Inflammatory macrophage (primary cell): ENCODE measurements around the gene GRIA1.
"Not testable (repeated sequence)": the region's sequence is repeated elsewhere in the genome, so short reads cannot be mapped to it uniquely, and the experiment has no call there.

Source experiments
- DNase-seq, 2 donors: peaks; one replicate each; pipeline ENCODE4 v3.0.0-alpha.2; 2020 to 2022

Gene GRIA1

GRCh38 chr5:153784277-153784676 lies 293.8 kb downstream of the GRIA1 start:
- DNase-seq = no peak

DNA sequence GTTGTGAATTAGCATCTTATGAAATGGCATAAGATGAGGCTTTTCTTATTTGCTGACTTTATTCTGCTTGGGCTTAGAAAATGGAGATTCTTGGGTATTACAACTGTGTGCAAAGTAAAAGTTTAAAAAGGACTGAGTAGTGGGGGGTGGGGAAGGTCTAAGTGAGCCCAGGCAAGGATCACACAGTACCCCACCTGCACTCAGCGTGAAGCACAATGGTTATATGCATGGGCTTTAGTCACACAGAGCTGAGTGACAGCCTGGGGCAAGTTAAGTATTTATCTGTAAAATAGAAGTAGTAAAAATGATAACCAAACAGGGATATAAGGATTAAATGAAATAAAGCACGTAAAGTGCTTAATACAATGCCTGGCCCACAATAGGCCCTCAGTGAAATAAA lies 300.9 kb downstream of the GRIA1 start:
- no peak for DNase-seq

- no peak for DNase-seq
Observed at GRCh38 chr5:153792305-153792704, 301.8 kb downstream of the GRIA1 start.

DNA sequence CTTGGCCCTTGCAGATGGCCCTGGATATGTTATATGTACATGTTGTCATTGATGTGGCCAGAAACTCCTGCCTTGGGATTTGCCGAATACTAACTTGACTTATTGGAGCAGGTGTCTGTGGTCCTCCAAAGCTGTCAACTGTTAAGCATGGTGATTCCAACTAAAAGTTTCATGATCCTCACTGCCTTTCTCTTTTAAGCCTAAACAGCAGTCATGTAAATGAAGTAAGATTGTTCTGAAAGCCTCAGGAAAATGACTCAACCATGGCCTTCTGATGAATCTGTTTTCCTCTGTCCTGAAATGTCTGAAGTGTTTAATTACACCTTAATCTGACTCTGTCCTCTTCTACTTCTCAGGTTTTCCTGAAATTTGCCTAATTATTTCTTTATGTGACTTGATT lies 303.2 kb downstream of the GRIA1 start:
- DNase-seq = no peak

DNA sequence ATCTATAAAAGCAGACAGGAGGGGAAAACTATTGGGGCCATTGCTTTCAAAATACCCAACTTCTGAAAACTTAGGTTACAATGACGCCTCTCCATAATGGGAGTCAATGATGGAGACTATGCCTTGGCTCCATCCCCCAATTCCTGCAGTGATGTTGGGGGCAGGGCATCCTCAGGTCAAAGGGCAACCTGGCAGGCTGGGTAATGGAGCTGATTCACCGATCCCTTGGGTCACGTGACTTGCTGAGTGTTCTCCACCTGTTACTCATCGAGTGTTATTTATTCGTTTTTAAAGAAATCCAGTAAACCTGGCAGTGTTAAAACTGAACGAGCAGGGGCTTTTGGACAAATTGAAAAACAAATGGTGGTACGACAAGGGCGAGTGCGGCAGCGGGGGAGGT lies 303.9 kb downstream of the GRIA1 start:
- DNase-seq = no peak

GRCh38 chr5:153796527-153796926 lies 306.1 kb downstream of the GRIA1 start:
- no peak for DNase-seq

DNA sequence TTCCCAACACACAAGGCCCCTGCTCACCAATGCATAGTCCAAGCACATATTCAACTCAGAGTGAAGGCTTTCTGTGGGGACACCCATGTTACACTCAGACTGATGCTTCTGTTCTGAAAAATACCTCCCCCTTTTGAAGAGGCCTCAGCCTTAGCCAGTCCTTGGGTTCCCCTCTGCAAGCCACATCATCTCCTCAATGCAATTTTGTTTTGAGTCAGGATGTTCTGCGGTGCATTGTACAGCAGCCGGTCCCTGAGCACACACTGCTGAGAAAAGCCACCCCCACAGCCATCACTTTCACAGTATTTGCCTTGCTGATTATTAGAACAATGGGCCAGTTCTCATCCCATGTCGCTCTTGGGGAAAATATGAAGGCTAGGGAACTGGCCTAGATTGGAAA lies 307.0 kb downstream of the GRIA1 start:
- DNase-seq = no peak

DNA sequence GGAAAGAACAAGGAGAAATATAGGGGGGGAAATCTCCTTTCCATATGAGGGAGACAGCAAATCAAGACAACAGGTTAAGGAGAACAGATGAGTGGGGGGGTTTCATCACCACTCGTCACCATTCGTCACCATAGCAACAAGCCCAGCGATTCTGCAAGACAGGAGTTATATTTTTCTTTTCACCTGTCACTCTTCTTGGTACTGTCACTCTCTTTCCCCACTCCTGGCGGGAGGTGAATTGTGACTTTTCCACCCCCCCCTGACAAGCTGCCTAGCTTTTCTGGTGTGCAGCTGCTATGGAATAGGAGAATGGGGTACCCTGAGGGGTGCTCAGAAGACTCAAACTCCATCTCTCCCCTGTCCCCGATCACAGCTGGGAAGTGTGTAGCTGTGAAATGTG lies 308.4 kb downstream of the GRIA1 start:
- no peak for DNase-seq

DNA sequence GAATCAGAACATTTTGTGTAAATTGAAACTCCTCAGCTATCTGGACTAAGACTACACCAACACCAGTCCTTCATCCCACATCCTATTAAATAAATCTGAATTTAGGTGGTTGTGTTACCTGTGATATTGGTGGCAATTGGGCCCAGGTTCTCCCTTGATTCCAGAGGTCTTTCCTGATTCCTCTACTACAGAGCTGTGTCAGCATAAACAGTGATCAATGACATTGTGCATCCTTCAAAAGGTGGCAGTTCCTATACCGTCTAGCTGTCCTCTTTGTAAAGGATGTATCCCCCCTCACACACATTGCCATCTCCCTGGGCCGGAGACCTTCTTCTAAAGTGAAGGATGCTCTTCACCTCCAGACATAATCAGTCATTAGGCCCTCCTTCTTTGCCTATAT lies 309.0 kb downstream of the GRIA1 start:
- no peak for DNase-seq

DNA sequence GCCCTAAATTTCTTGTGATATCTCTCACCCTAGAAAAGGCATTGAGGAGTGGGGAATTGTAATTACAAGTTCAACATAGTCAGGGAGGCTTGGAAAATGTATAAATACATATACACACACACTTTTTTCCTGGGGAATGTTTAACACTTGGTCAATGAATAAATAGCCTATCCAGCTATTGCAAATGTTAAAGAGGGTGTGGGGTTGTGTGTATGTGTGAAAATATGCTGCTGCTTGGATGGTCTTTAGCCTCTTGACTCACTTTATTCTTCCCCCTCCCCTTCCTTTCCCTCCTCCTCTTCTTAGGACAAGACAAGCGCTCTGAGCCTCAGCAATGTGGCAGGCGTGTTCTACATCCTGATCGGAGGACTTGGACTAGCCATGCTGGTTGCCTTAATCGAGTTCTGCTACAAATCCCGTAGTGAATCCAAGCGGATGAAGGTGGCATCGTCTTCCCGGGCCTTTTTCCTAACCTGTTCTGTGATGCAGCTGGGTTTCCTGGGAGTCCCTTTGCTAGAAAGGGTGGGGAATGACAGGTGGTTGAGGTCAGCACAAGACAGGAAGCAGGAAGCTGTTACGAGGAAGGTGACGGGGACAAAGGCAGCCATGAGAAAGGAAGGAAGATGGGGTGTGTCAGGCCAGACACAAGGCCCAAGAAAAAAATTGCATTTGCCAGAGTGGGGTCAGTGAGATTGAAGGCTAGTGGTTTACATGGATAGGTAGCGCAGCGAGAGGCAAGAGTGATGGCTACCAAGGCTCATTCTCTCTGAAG lies 311.8 kb downstream of the GRIA1 start:
- DNase-seq = no peak

DNA sequence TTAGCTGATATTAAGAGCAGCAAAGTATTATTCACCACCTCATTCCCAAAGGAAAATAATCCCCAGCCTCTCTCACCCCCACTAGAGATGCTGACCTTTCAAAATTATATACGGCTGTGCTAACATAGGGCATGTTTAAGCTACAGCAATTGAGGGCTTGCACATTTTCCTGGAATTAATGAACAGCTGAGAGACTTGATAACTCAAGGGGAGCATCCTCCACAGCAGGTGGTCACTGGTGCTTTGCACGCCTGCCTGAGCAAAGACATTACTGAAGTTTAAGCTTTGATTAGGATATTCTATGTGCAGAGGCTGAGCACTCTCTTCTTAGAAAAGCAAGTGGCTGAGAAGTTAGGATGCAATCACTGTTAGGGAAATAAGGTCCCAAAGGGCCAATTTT lies 317.3 kb downstream of the GRIA1 start:
- DNase-seq = no peak

DNA sequence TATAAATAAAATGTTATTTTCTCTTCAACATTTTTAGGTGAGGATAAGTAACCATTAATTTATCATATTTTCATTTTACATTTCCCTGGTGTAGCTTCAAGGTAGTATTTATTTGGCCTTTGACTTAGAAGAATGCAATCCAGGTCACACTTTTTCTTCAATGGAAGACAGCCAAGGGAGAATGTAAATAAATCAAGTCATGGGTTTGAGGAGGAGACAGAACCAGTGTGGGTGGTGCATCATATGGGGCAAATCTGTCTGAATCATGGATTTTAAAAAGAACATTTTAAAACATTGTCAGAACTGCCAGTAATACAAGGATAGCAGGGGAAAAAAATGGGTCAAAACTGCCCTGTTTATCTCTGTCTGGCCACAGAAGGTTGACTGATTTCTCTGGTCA lies 318.7 kb downstream of the GRIA1 start:
- no peak for DNase-seq

DNA sequence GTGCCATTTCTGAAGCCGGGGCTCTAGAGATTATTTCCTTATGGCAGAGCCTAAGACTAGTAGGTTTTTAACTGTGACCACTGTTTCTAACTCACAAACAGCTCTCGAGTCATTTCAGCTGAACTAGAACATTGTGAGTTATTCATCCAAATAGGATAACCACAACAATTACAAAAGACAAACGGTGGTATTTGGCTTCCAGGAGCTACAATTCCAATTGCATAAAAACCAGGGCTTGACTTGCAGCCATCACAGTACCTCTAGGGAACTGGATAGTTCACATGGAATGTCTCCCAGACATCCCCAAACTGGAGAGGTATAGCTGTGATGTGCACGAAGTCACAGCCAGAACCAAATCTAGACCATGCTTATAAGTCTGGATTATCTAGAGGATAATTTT lies 323.4 kb downstream of the GRIA1 start:
- DNase-seq = no peak

GRCh38 chr5:153816870-153817269 lies 326.4 kb downstream of the GRIA1 start:
- DNase-seq = no peak

GRCh38 chr5:153818626-153819025 lies 328.2 kb downstream of the GRIA1 start:
- DNase-seq = no peak

DNA sequence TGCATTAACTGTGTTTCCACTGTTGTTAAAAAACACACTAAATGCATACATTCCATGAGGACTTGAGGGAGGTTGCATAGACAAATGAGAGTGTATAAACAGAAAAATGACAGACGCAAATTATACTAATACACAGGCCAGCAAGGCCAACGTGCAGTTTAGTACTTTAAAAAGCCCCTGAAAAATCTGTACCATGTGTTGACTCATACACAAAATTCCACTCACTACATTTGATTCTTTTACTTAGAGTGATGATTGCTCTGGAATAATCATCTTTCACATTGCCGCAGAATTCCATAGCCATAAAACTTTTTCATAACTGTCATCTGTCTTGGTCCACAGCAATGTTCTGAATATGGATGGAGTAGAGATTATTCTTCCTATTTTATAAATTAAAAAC lies 332.6 kb downstream of the GRIA1 start:
- DNase-seq = no peak

- no peak for DNase-seq
Observed at GRCh38 chr5:153824909-153825308, 334.4 kb downstream of the GRIA1 start.

GRCh38 chr5:153827397-153827796 lies 336.9 kb downstream of the GRIA1 start:
- no peak for DNase-seq

DNA sequence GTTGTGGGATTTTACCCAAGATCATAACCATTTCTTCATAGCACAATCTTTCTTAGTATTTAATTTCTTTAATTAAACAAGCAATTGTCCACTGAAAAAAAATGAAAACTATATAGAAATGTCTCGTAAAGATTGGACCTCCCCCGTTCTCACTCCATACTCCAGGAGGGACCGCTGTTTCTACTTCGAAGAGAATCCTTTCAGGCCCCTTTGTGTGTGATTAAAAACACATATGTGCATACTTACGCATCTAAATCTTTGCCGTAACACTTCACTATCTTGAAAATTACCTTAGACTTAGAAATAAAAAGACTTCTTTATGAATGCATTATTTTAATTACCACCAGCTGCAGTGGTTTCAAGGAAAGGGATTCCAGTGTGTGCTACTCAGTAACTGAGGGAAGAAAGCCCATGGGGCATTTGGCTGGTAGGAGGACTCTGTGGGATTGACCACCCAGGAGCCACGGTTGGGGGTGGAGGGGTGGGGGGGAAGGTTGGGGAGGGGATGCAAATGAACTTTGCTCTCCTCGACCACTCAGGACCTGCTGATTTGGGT lies 339.1 kb downstream of the GRIA1 start:
- no peak for DNase-seq

- no peak for DNase-seq
Observed at GRCh38 chr5:153831973-153832372, 341.5 kb downstream of the GRIA1 start.

- DNase-seq = no peak
Observed at GRCh38 chr5:153835891-153836515, 345.5 kb downstream of the GRIA1 start.

DNA sequence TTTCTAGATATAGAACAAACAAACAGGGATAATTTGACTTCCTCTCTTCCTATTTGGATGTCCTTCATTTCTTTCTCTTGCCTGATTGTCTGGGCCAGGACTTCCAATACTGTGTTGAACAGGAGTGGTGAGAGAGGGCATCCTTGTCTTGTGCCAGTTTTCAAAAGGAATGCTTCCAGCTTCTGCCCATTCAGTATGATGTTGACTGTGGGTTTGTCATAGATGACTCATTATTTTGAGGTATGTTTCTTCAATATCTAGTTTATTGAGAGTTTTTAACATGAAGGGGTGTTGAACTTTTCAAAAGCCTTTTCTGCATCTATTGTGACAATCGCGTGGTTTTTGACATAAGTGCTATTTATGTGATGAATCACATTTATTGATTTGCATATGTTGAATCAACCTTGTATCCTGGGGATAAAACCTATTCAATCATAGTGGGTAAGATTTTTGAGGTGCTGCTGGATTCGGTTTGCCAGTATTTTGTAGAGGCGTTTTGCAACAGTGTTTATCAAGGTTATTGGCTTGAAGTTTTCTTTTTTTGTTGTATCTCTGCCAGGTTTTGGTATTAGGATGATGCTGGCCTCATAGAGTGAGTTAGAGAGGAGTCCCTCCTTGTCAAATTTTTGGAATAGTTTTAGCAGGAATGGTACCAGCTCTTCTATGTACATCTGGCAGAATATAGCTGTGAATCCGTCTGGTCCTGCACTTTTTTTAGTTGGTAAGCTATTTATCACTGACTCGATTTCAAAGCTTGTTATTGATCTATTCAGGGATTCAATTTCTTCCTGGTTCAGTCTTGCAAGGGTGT lies 359.0 kb downstream of the GRIA1 start:
- DNase-seq = not testable (repeated sequence)

DNA sequence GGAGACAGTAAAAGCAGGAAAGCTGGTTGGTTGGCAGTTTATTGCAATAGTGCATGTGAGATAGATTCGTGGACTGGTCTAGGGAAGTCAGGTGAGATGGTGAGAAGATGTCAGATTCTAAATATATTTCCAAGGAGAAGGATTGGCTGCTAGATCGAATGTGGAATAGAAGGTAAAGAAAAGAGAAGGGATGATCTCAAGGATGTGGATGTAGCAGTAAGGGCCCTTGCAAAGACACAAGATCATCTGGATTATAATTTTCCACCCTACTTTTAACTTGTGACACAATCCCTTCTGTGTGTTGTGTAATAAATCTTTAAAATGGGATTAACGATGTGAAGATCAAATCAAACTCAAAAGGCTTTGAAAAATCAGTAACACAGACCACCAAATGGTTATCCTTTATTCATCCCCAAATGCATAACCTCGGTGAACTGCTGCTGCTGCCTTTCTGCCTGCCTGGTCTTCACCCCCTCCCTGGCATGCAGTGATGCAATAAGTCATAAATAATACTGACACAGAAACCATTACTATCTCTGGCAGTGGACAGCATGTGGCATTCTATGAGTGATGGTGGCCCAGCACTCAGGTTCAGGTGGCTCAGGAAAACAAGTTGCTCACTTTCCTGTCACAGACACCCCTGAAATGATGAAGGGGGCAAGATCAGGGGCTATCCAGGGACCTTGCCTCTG lies 369.9 kb downstream of the GRIA1 start:
- no peak for DNase-seq
